ENCODE results near the gene OCA2. TPM values are rescaled to one million over a fixed set of nuclear protein-coding genes. Genes with fewer than 3 reads are reported as not detected.

The OCA2 gene
- total RNA-seq, 1 experiment from 2014 or later = 0.31 TPM

- no peak overlapping the region for H4K5ac ChIP-seq (ENCODE audit: insufficient read length, low read depth, low read length)
- H3K4me1 ChIP-seq (ENCODE audit: insufficient read depth, low read length) = peaks cover 5% of the 10 kb centered on the region
- H3K14ac ChIP-seq (ENCODE audit: insufficient read depth, low read length) = no peak overlapping the region
- H3K27ac Mint-ChIP-seq = no peak overlapping the region
- no CpG with 5 or more reads among the region's 3 CpGs for WGBS (ENCODE audit: extremely low coverage, insufficient read length, low lambda C conversion rate)
- H3K4me3 Mint-ChIP-seq = no peak overlapping the region
- H3K23ac ChIP-seq (ENCODE audit: insufficient read length, low read depth, low read length) = no peak overlapping the region
- no peaks in the 10 kb centered on the region for H3K9me3 ChIP-seq (ENCODE audit: control insufficient read depth, low read depth, low read length)
- no peak overlapping the region for H3T11ph ChIP-seq (ENCODE audit: low read length)
- H3K4ac ChIP-seq (ENCODE audit: low read depth, low read length) = no peak overlapping the region
- H3K36me3 Mint-ChIP-seq (ENCODE audit: insufficient read depth in 1 of 3, low read depth in 3 of 3) = peaks cover 7 to 19% (median 18%) of the 10 kb centered on the region in 3 experiments
- DNase-seq = no peak
- H3K79me1 ChIP-seq (ENCODE audit: insufficient read depth, low read depth, low read length, poor library complexity, severe bottlenecking) = no peaks in the 10 kb centered on the region
- no peak overlapping the region for H4K8ac ChIP-seq (replicated peaks; ENCODE audit: insufficient read length, low read depth, low read length)
- H3K9me3 Mint-ChIP-seq = peaks cover 17 to 24% of the 10 kb centered on the region in 2 experiments
- no peaks in the 10 kb centered on the region for H4K20me1 ChIP-seq (ENCODE audit: control insufficient read depth, insufficient read depth, insufficient read length)
- H3K79me2 ChIP-seq (ENCODE audit: insufficient read depth, low read length) = no peaks in the 10 kb centered on the region
- no peaks in the 10 kb centered on the region for H3K27me3 ChIP-seq (ENCODE audit: insufficient read depth, low read length)
- H3K56ac ChIP-seq (ENCODE audit: insufficient read length, low read depth, low read length) = no peak overlapping the region
- H2BK5ac ChIP-seq (ENCODE audit: insufficient read length, low read length) = no peak overlapping the region
- peaks cover 5 to 6% of the 10 kb centered on the region in 2 experiments for H3K4me1 Mint-ChIP-seq
- H2BK20ac ChIP-seq (ENCODE audit: low read depth, low read length, poor library complexity, severe bottlenecking) = no peak overlapping the region
- H3K9ac ChIP-seq (ENCODE audit: extremely low read depth, insufficient read length, low read length) = no peak overlapping the region
- H2BK12ac ChIP-seq (ENCODE audit: insufficient read length, low read depth, low read length) = no peak overlapping the region
- no peak overlapping the region for H2BK15ac ChIP-seq (ENCODE audit: low read depth, low read length)
- H3K27ac ChIP-seq (ENCODE audit: insufficient read length, low read depth, low read length) = no peak overlapping the region
- H2AK5ac ChIP-seq (ENCODE audit: insufficient read length, low read length) = no peak overlapping the region
- H3K4me2 ChIP-seq (ENCODE audit: insufficient read depth, insufficient read length, low read length) = no peak overlapping the region
- no peak overlapping the region for H3K18ac ChIP-seq (ENCODE audit: insufficient read length, low read depth, low read length)
- TF ChIP-seq CTCF (conservative IDR thresholded peaks at IDR 0.05) = no peak
- no peak overlapping the region for H2BK120ac ChIP-seq (ENCODE audit: low read depth, low read length, poor library complexity, severe bottlenecking)
- no peaks in the 10 kb centered on the region for H3K23me2 ChIP-seq (ENCODE audit: insufficient read length, low read depth, low read length, poor library complexity, severe bottlenecking)
- no peak overlapping the region for H4K91ac ChIP-seq (ENCODE audit: insufficient read length, low read depth, low read length)
- no peaks in the 10 kb centered on the region for H3K27me3 Mint-ChIP-seq (ENCODE audit: low read depth)
- no peak overlapping the region for H2AFZ ChIP-seq (ENCODE audit: low read length)
Measured at GRCh38 chr15:27932600-27932999, 166.5 kb downstream of the OCA2 start.

Measured in H9 (cell line).